GM23248 (cell line): ENCODE results near the gene KCND2.

Source experiments
- EZH2 ChIP-seq: fragments of 200-600 bp; sonication (generic); IDR thresholded peaks from 2 replicates; pipeline ENCODE4 v1.6.1; 2018; ENCODE audit warnings: antibody characterized with exemption, mild to moderate bottlenecking; ENCODE audit not compliant: insufficient read depth, poor library complexity, severe bottlenecking
- EZH2phosphoT487 ChIP-seq: fragments of 200-600 bp; sonication (generic); IDR thresholded peaks from 2 replicates; pipeline ENCODE4 v1.6.1; 2018; ENCODE audit warnings: antibody characterized with exemption, moderate library complexity, mild to moderate bottlenecking, low read depth; ENCODE audit not compliant: insufficient read depth

DNA sequence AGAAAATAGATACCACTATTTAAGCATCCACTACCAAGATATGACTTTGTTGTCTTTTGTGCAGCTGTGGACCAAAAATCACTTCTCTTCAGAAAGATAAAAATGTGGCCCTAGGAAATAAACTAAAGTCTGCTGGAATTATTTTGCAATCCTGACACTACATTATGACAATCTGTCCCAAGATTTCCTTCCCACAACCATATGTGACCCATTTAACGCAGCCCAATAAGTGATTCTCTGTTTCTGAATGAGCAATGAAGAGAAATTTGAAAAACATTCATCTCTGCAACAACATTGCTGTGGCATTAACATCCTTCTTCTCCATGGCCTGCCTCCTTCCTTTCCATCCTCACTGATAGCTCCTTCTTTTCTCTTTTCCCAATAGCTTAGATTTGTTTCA lies 373.0 kb downstream of the KCND2 start:
- no peak for TF ChIP-seq EZH2
- no peak for TF ChIP-seq EZH2phosphoT487
